Adipose tissue (tissue), 3 donors: ENCODE results near the gene EXD3. TPM values are rescaled to one million over a fixed set of nuclear protein-coding genes. Genes with fewer than 3 reads are reported as not detected.
"Not testable (repeated sequence)": the region's sequence is repeated elsewhere in the genome, so short reads cannot be mapped to it uniquely, and the experiment has no call there.

Experiments used
- H3K27ac ChIP-seq: one replicate; pipeline ENCODE4 v1.5.1; 2013; ENCODE audit warnings: low read depth, low read length
- WGBS, 3 donors: extraction: QIAGEN DNeasy Blood & Tissue Kit; methylation state at CpG; one replicate each; pipeline ENCODE4 v1.1.7; 2013; 5-methylcytosine and 5-hydroxymethylcytosine counted together
- polyA plus RNA-seq, 3 donors: library from polyadenylated mRNA; stranded (reverse); fragments of 200-250 nt; gene quantifications; one replicate each; pipeline ENCODE4 v1.2.3, GENCODE V29; 2013
- donor health status: healthy with polysubstance abuse.
- donor health status: Bipolar disorder and iron deficiency.
- donor health status: healthy.

EXD3 gene
- polyA plus RNA-seq, 3 donors: 7.6 to 38.5 (median 14.0) TPM

DNA sequence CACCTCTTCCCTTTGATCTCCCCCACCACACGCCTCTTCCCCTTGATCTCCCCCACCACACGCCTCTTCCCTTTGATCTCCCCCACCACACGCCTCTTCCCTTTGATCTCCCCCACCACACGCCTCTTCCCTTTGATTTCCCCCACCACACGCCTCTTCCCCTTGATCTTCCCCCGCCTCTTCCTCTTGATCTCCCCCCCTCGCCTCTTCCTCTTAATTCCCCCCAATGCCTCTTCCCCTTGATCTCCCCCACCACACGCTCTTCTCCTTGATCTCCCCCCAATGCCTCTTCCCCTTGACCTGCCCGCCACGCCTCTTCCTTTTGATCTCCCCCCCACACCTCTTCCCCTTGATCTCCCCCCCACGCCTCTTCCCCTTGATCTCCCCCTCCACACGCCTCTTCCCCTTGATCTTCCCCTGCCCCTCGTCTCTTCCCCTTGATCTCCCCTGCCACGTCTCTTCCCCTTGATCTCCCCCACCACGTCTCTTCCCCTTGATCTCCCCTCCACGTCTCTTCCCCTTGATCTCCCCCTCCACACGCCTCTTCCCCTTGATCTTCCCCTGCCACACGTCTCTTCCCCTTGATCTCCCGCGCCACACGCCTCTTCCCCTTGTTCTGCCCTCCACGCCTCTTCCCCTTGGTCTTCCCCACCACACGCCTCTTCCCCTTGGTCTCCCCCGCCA, 27.7 kb upstream of the EXD3 start:
- 64 to 82% (median 72%) methylated on average over 21 to 22 of the region's 24 CpGs for whole genome bisulfite sequencing, 3 donors
- not testable (repeated sequence) for H3K27ac ChIP-seq

GRCh38 chr9:137449931-137450538, 27.1 kb upstream of the EXD3 start:
- no peak overlapping the region for H3K27ac ChIP-seq
- 82 to 94% (median 82%) methylated on average over 16 to 18 of the region's 18 CpGs for WGBS, 3 donors

- WGBS, 3 donors: 87 to 90% (median 89%) methylated on average over 35 to 36 of the region's 36 CpGs
- H3K27ac ChIP-seq: no peak overlapping the region
Observed at GRCh38 chr9:137449081-137449844, 26.3 kb upstream of the EXD3 start.

DNA sequence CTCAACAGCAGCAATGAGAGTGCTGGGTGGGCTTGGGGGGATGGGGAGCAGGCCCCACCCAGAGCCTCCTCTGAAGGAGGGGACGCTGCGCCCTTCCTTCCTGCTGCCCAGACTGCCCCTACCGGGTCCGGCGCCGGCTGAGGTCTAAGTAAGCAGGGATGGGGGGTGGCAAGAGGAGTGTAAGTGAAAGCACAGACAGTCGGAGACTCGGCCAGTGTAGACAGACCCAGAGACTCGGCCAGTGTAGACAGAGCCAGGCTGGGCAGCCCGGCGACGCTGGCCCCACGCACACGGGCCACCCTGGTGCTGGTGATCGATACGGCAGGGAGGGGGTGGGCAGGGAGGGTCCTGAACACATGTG, 25.6 kb upstream of the EXD3 start:
- 85 to 90% (median 89%) methylated on average over 13 to 16 of the region's 16 CpGs for WGBS, 3 donors

GRCh38 chr9:137447722-137448601, 25.0 kb upstream of the EXD3 start:
- H3K27ac ChIP-seq: no peak overlapping the region
- WGBS, 3 donors: 80 to 89% (median 84%) methylated on average over 25 to 27 of the region's 27 CpGs

More for the DNA sequence above, 25.6 kb upstream of the EXD3 start:
- H3K27ac ChIP-seq: no peak overlapping the region

DNA sequence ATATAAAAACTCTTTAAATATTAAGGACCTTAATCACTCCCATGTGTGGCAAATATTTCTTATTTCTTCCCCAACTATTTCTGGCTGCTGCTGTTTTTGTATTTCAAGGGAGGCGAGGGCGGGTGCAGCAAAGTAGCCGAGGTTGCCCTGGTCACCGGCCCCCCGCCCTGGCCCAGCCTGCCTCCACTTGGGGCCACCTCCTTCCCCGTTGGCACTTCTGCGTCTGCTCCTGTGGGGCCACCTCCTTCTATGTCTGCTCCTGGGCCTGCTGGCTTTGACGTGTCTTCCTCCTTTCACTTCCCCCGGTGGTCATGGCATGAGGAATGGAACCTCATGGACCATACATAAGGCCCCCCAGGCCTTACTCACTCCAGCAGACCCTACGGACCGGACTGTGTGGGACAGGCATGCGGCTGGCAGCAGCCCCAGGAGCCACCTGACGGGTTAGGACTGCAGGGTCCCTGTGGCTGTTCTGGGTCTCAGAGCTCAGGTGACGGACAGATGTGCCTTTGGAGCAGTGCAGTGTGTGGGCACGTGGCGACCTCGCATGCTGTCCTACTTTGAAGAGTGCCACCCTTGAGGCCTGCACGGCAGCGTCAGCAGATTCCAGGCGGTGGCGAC, 24.0 kb upstream of the EXD3 start:
- no peak overlapping the region for H3K27ac ChIP-seq
- 64 to 83% (median 73%) methylated on average over 21 of the region's 21 CpGs for WGBS, 3 donors

GRCh38 chr9:137445930-137446431, 23.0 kb upstream of the EXD3 start:
- WGBS, 3 donors: 42 to 65% (median 55%) methylated on average over 19 of the region's 19 CpGs
- no peak overlapping the region for H3K27ac ChIP-seq

DNA sequence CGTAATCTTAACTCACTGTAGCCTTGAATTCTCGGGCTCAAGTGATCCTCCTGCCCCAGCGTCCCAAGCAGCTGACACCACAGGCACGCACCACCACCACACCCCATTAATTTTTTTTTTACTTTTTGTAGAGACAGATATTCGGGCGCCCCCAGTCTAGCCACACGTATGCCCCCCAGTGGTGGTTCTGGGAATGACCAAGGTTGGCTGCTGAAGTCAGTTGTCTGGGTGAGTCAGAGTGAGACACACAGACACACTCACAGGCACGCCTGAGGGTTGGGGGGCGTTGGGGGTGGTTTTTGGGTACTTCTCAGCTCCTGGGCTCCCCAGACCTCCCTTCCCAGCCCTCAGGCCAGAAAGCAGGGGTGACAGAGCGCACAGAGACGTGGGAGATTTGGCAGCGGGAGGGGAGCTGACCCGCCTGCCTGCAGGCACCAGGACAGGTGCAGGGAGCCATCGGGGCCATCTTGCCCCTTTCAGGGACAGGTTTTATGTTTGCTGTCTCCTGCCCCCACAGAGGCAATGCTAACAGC, 22.4 kb upstream of the EXD3 start:
- no peak overlapping the region for H3K27ac ChIP-seq
- 9 to 23% (median 16%) methylated on average over 14 of the region's 14 CpGs for WGBS, 3 donors

DNA sequence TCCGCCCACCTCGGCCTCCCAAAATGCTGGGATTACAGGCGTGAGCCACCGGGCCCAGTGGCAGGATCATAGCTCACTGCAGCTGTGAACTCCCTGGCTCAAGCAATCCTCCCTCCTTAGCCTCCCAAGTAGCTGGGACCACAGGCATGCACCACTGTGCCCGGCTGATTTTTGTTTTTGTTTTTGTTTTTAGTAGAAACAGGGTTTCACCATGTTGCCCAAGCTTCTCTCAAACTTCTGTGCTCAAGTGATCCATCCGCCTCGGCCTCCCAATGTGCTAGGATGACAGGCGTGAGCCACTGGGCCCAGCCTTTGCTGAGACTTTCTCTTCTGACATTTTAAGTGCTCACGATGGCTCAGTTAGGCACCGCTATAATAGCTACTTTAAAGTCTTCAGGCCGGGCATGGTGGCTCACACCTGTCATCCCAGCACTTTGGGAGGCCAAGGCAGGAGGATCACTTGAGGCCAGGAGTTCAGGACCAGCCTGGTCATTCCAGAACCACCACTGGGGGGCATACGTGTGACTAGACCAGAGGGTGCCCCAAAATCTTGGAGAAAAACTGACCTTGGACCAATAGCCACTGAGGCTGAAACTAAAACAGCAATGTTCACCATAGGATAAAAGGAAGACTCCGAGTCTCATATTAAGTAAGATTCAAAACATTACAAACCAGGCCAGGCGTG, 21.3 kb upstream of the EXD3 start:
- WGBS, 3 donors: 84 to 89% (median 84%) methylated on average over 14 of the region's 14 CpGs
- no peak overlapping the region for H3K27ac ChIP-seq

DNA sequence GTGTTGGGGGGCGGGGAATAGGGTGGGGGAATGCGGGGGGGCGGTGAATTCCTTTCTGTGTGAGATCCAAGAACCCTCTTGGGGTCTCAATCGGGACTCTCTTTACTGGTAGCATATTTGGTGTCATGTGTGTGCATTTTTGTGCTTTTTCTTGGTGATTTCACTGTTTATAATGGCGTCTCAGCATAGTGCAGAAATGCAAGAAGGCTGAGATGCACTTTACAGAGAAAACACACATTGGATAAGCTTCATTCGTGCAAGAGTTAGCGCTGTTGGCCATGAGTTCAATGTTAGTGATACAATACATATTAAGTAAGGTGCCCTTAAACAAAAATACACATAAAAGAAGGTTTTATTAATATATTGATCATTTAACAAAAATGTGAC, 19.0 kb upstream of the EXD3 start:
- H3K27ac ChIP-seq: no peak overlapping the region
- 11 to 17% (median 17%) methylated on average over 7 of the region's 7 CpGs for WGBS, 3 donors

DNA sequence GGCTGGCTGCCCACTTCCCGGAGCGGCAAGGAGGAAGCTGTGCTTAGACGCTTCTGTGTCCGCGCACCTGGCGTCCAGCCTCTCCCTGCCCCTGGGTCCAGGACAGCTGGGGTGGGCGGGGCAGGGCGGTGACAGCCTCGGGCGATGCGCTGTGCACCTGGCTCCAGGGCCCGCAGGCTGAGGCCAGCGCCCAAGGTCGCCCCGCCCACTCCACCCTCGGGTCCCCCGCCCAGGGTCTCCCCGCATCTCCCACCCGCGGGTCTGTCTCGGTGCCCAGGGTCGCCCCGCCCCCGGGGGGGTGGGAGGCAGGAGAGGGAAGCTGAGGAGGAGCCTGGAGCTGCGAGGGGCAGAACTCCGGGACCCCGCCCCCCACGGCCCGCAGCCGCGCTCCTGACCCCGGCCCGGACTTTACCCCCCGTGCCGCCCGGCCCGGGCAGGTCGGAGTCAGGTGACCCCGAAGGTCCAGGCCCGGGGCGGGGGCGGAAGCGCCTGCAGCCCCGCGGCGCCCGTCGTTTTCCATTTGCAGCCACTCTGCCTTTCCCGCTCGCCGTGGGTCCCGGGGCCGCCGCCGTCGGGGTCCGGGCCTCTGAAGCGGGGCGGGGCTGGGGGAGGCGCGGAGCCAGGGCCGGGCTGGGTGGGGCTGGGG, 18.4 kb upstream of the EXD3 start, which contains the start of gene ENTPD8:
ENTPD8 (minus strand) TSS at position 69 of the 646 bp plus-strand sequence. CDS start 3,072 bp downstream, outside the sequence.
- H3K27ac ChIP-seq: no peak within 1 kb of the TSS
- WGBS, 3 donors: 0 to 2% (median 1%) methylated on average over 31 to 59 of the region's 62 CpGs

DNA sequence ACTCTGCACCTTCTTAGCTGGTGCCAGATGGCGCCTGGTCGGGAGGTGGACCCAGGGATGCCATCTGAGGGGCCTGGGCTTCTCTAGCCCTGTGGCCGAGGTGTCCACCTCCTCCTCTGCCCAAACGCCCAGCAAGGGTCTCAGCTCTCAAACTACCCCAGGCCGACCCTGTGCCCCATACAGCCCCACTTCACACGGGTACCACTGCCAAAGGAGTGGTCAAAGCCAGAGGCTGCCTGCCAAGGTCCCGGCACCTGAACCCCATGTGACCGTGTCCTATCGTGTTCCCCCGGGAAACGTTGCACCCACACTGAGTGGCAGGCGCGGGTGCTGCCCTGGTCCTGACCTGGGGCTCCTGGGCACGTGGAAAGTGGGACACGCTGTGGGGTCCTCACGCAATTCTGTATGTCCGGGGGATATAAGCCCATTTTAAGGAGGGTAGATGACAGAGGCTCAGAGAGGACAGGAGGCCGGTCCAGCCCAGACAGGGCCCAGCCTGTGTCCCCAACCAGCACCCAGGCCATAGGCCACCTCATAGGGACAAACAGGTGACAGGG, 16.3 kb upstream of the EXD3 start:
- 50 to 77% (median 73%) methylated on average over 18 of the region's 18 CpGs for WGBS, 3 donors
- H3K27ac ChIP-seq: no peak overlapping the region

DNA sequence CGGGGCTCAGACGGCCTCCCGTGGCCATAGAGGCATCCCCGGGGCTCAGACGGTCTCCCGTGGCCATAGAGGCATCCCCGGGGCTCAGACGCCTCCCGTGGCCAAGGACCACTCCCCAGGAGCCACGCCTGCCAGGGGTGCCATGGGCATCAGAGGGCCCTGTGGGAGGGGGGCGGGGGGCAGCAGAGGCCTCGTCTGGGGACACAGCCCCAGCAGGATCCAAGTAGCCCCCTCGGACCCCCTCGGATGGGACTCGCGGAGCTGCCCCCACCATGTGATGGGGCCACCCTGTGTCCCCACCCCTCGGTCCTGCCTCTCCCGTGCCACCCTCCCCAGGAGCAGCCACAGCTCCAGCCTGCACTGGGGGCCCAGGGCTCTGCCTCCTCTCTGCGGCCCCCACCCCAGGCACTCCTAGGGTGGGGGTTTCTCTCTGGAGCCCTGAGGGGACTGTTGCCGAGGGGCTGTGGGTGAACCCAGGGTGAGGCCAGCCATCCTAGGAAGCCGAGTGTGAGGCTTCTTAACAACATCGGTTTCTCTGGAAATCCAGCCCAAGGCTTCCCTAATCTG, 15.7 kb upstream of the EXD3 start:
- H3K27ac ChIP-seq: no peak overlapping the region

DNA sequence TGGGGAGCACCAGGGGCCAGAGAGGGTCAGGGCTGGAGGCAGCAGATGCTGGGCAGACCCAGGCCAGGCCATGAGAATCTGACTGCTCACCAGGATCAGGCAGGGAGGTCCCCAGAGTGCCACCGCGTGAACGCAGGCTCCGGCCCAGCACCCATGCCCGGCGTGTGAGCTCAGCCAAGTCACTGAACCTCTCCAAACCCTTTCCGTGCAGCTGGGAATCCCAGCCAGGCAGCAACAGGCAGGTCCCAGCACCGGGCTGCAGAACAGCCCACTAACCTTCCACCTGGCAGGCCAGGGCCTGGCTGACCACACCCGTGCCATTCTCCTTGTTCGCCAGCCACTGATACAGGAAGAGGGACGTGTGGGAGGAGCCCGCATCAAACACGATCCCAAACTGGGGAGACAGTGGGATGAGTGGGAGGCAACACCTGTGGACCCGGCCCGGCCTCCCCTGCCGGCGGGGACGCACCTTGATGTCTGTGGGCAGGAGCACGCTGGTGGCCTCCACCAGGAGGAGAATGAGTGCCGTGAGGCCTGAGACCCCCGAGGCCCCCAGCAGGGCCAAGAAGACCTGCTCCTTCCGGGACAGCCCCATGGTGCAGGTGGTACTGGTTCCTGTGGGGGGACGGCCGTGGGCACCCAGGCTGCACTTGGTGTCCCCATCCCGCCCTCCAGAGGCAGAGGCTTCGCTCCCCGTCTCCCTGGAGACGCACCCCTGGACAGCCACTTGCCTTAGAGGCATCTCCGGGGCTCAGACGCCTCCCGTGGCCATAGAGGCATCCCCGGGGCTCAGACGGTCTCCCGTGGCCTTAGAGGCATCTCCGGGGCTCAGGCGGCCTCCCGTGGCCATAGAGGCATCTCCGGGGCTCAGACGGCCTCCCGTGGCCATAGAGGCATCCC, 15.0 kb upstream of the EXD3 start:
- WGBS, 3 donors: 78 to 83% (median 82%) methylated on average over 34 to 40 of the region's 40 CpGs
- no peak overlapping the region for H3K27ac ChIP-seq

More for the DNA sequence above, 15.7 kb upstream of the EXD3 start:
- 81 to 85% (median 82%) methylated on average over 15 to 22 of the region's 22 CpGs for WGBS, 3 donors
